NT2/D1 (cell line): ENCODE results near the gene KBTBD4.

Experiments
- DNase-seq: peaks from one replicate; pipeline ENCODE4 v3.0.0-alpha.2; 2011; ENCODE audit warnings: low read depth, low spot score
- H3K27me3 ChIP-seq: 2 replicates; pipeline ENCODE4 v1.6.0; 2011; ENCODE audit warnings: mild to moderate bottlenecking; ENCODE audit not compliant: insufficient read length, insufficient read depth
- H3K36me3 ChIP-seq: 2 replicates; pipeline ENCODE4 v1.6.1; 2011; ENCODE audit warnings: mild to moderate bottlenecking, low read length, mixed read lengths; ENCODE audit not compliant: insufficient read depth, insufficient read length
- H3K4me1 ChIP-seq: 2 replicates; pipeline ENCODE4 v1.5.1; 2011; ENCODE audit not compliant: insufficient read depth, insufficient read length
- H3K4me3 ChIP-seq: 2 replicates; pipeline ENCODE4 v1.5.1; 2011; ENCODE audit warnings: low read depth; ENCODE audit not compliant: insufficient read length
- H3K9ac ChIP-seq: 2 replicates; pipeline ENCODE4 v1.6.0; 2011; ENCODE audit warnings: low read depth; ENCODE audit not compliant: insufficient read length
- H3K9me3 ChIP-seq: 2 replicates; pipeline ENCODE4 v1.5.1; 2011; ENCODE audit warnings: mild to moderate bottlenecking, low read length; ENCODE audit not compliant: insufficient read depth
- SUZ12 ChIP-seq: IDR thresholded peaks from 2 replicates; pipeline ENCODE4 v1.6.1; 2011; ENCODE audit not compliant: insufficient read length, insufficient read depth; ENCODE audit errors: extremely low read depth
- YY1 ChIP-seq: IDR thresholded peaks from 2 replicates; pipeline ENCODE4 v1.6.1; 2011; ENCODE audit not compliant: insufficient read length, insufficient read depth
- ZNF274 ChIP-seq: IDR thresholded peaks from 2 replicates; pipeline ENCODE4 v1.6.1; 2011; ENCODE audit warnings: mild to moderate bottlenecking, low read depth, low read length

The KBTBD4 gene

GRCh38 chr11:47578524-47579494 lies at the start of gene KBTBD4, which contains the start of gene NDUFS3:
Gene KBTBD4, minus strand, starts transcription at chr11:47578970. Its CDS starts 19 bp downstream, at chr11:47578951.
Gene NDUFS3, plus strand, starts transcription at chr11:47579074. Its CDS starts 18 bp downstream, at chr11:47579092.
- Histone ChIP-seq H3K9ac (peak within 1 kb of the TSS; percentile 100), H3K36me3 (peaks cover 66% of the 10 kb centered on the region), H3K4me3 (peak within 1 kb of the TSS; percentile 97), H3K9me3 (no peaks in the 10 kb centered on the region), H3K4me1 (no peaks in the 10 kb centered on the region), H3K27me3 (no peaks in the 10 kb centered on the region)
- no peak for TF ChIP-seq ZNF274
- no peak for TF ChIP-seq SUZ12
- peak; percentile 88 for TF ChIP-seq YY1
- DNase-seq: peak; percentile 92

- Histone ChIP-seq H3K4me1 (no peaks in the 10 kb centered on the region), H3K9me3 (no peaks in the 10 kb centered on the region), H3K9ac (no peak overlapping the region), H3K36me3 (peaks cover 91% of the 10 kb centered on the region), H3K27me3 (no peaks in the 10 kb centered on the region), H3K4me3 (no peak overlapping the region)
- DNase-seq: no peak
- TF ChIP-seq YY1: no peak
- TF ChIP-seq SUZ12: no peak
- TF ChIP-seq ZNF274: no peak
Measured at GRCh38 chr11:47628026-47628425, 49.3 kb upstream of the KBTBD4 start.

- no peak overlapping the region for H3K9ac ChIP-seq
- peaks cover 93% of the 10 kb centered on the region for H3K36me3 ChIP-seq
- no peaks in the 10 kb centered on the region for H3K9me3 ChIP-seq
Measured at GRCh38 chr11:47626234-47626633, 47.5 kb upstream of the KBTBD4 start.

GRCh38 chr11:47620836-47621378 lies 42.1 kb upstream of the KBTBD4 start:
- no peaks in the 10 kb centered on the region for H3K4me1 ChIP-seq
- H3K27me3 ChIP-seq: no peaks in the 10 kb centered on the region
- H3K9ac ChIP-seq: no peak overlapping the region
- H3K4me3 ChIP-seq: no peak overlapping the region
- no peak for DNase-seq
- H3K9me3 ChIP-seq: no peaks in the 10 kb centered on the region
- peaks cover 92% of the 10 kb centered on the region for H3K36me3 ChIP-seq
- no peak for TF ChIP-seq YY1
- no peak for TF ChIP-seq ZNF274
- TF ChIP-seq SUZ12: no peak

More at GRCh38 chr11:47626234-47626633, 47.5 kb upstream of the KBTBD4 start:
- DNase-seq: no peak
- Histone ChIP-seq H3K27me3 (no peaks in the 10 kb centered on the region), H3K4me1 (no peaks in the 10 kb centered on the region), H3K4me3 (no peak overlapping the region)
- TF ChIP-seq ZNF274: no peak
- no peak for TF ChIP-seq YY1
- no peak for TF ChIP-seq SUZ12

GRCh38 chr11:47617417-47617809 lies 38.6 kb upstream of the KBTBD4 start:
- H3K36me3 ChIP-seq: peaks cover 62% of the 10 kb centered on the region
- no peak for DNase-seq
- H3K4me3 ChIP-seq: no peak overlapping the region
- no peak overlapping the region for H3K9ac ChIP-seq
- H3K27me3 ChIP-seq: no peaks in the 10 kb centered on the region
- no peaks in the 10 kb centered on the region for H3K4me1 ChIP-seq
- no peaks in the 10 kb centered on the region for H3K9me3 ChIP-seq
- no peak for TF ChIP-seq SUZ12
- TF ChIP-seq ZNF274: no peak
- TF ChIP-seq YY1: no peak

GRCh38 chr11:47616726-47617416 lies 38.1 kb upstream of the KBTBD4 start:
- Histone ChIP-seq H3K4me1 (no peaks in the 10 kb centered on the region), H3K36me3 (peaks cover 58% of the 10 kb centered on the region), H3K4me3 (no peak overlapping the region), H3K9ac (no peak overlapping the region), H3K9me3 (no peaks in the 10 kb centered on the region), H3K27me3 (no peaks in the 10 kb centered on the region)
- DNase-seq: no peak
- TF ChIP-seq SUZ12 (no peak), ZNF274 (no peak), YY1 (no peak)

GRCh38 chr11:47615249-47615648 lies 36.5 kb upstream of the KBTBD4 start:
- Histone ChIP-seq H3K36me3 (peaks cover 53% of the 10 kb centered on the region), H3K4me1 (no peaks in the 10 kb centered on the region), H3K4me3 (no peak overlapping the region), H3K27me3 (no peaks in the 10 kb centered on the region), H3K9ac (no peak overlapping the region), H3K9me3 (no peaks in the 10 kb centered on the region)
- DNase-seq: no peak
- TF ChIP-seq ZNF274 (no peak), YY1 (no peak), SUZ12 (no peak)
